Gastrocnemius medialis (tissue), 4 donors: ENCODE measurements around the gene SAPCD1.

Experiments
- CTCF ChIP-seq, 5 experiments: fragments of 450-650 bp in 3 of 5; fragments of 200-600 bp in 2 of 5; sonication (generic) in 2 of 5; IDR thresholded peaks in 4 of 5; conservative IDR thresholded peaks in 1 of 5; 1 replicate in 4 of 5; 2 replicates in 1 of 5; pipeline ENCODE4 v1.5.1; 2016 to 2019; ENCODE audit warnings: antibody characterized with exemption in 5 of 5, mild to moderate bottlenecking in 3 of 5, moderate library complexity in 3 of 5
- POLR2A ChIP-seq, 2 donors: fragments of 450-650 bp; IDR thresholded peaks; one replicate each; pipeline ENCODE4 v1.6.1; 2017; ENCODE audit warnings: antibody characterized with exemption in 2 of 2, mild to moderate bottlenecking in 2 of 2, moderate library complexity in 2 of 2

DNA sequence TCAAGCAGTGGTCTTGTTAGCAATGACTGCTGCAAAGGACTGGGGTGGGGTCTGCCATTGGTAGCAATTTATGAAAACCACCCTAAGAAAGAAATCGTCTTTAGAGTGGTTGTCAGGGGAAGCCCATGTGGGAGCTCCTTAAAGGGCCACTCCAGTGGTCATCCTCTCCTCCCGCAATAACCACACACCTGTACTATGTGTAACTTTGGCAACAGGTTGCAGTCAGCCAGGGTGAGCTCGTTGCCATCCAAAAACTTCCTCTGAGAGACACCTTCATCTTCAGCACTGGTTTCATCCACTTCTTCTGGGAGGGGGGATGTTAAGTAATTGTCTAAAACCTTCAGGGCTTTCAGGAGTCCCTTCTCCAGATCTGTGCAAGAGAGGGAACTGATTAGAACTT lies 30.4 kb upstream of the SAPCD1 start:
- TF ChIP-seq POLR2A (IDR thresholded peaks at IDR 0.05) (no peak), CTCF (IDR thresholded peaks at IDR 0.05 in 4 of 5, conservative IDR thresholded peaks at IDR 0.05 in 1 of 5) (no peak)
